Gastrocnemius medialis (tissue), 4 donors: Measurements from ENCODE around the gene MAP3K9. TPM values are rescaled to one million over a fixed set of nuclear protein-coding genes. Genes with fewer than 3 reads are reported as not detected.

ENCODE experiments used
- ATAC-seq, 2 donors: fragments of 150-250 bp; one replicate each; pipeline ENCODE4 v1.9.1; 2016
- DNase-seq, 2 donors: peaks; one replicate each; pipeline ENCODE4 v3.0.0-alpha.2; 2019
- H3K27ac ChIP-seq, 4 donors: fragments of 200-600 bp; sonication (generic); 1 replicate in 1 of 4; 2 replicates in 3 of 4; pipeline ENCODE4 v1.5.1; 2016 to 2018; ENCODE audit warnings: mild to moderate bottlenecking in 2 of 4, moderate library complexity in 1 of 4
- H3K27me3 ChIP-seq, 3 donors: fragments of 200-600 bp; sonication (generic) in 2 of 3; 1 replicate in 1 of 3; 2 replicates in 2 of 3; pipeline versions ENCODE4 v1.5.1 to v1.6.0; 2016 to 2019; ENCODE audit warnings: mild to moderate bottlenecking in 1 of 3, moderate library complexity in 1 of 3
- H3K36me3 ChIP-seq, 2 donors: fragments of 200-600 bp; sonication (generic) in 1 of 2; one replicate each; pipeline ENCODE4 v1.5.1; 2017 to 2018
- H3K4me1 ChIP-seq, 2 donors: fragments of 200-600 bp; sonication (generic) in 1 of 2; one replicate each; pipeline ENCODE4 v1.5.1; 2016 to 2017; ENCODE audit warnings: mild to moderate bottlenecking in 2 of 2
- H3K4me3 ChIP-seq, 4 donors: fragments of 200-600 bp; sonication (generic) in 3 of 4; 1 replicate in 1 of 4; 2 replicates in 3 of 4; pipeline ENCODE4 v1.5.1; 2016 to 2019; ENCODE audit warnings: mild to moderate bottlenecking in 2 of 4
- H3K9me3 ChIP-seq, 3 donors: fragments of 200-600 bp; sonication (generic) in 2 of 3; 1 replicate in 1 of 3; 2 replicates in 2 of 3; pipeline ENCODE4 v1.5.1; 2016 to 2019
- POLR2A ChIP-seq, 2 donors: fragments of 450-650 bp; IDR thresholded peaks; one replicate each; pipeline ENCODE4 v1.6.1; 2017; ENCODE audit warnings: antibody characterized with exemption in 2 of 2, mild to moderate bottlenecking in 2 of 2, moderate library complexity in 2 of 2
- in situ Hi-C, 4 donors: fragments of 200-750 bp; cut with MboI; loops; one replicate each; pipeline versions ENCODE4 v1.15.0 to v1.8.0; 2017; ENCODE audit warnings: low sequenced_read_pairs in 4 of 4
- intact Hi-C: fragments of 100-400 bp; cut with DNase I; formaldehyde crosslinking; loops from one replicate; pipeline ENCODE4 v1.15.1; 2023; ENCODE audit warnings: low total_unique reads
- total RNA-seq, 4 donors: library from RNA; depleted of rRNA; stranded (reverse); fragments of >200 nt; gene quantifications; one replicate each; pipeline versions ENCODE4 v1.1.0 to v1.2.3, GENCODE V29; 2016
- TF ChIP-seq, protein P1 (sequence below), 5 experiments: fragments of 450-650 bp in 3 of 5; fragments of 200-600 bp in 2 of 5; sonication (generic) in 2 of 5; IDR thresholded peaks in 4 of 5; conservative IDR thresholded peaks in 1 of 5; 1 replicate in 4 of 5; 2 replicates in 1 of 5; pipeline ENCODE4 v1.5.1; 2016 to 2019; ENCODE audit warnings: antibody characterized with exemption in 5 of 5, mild to moderate bottlenecking in 3 of 5, moderate library complexity in 3 of 5

Gene MAP3K9
- total RNA-seq, 4 donors from 2014 or later = 2.4 to 5.0 (median 2.5) TPM

DNA sequence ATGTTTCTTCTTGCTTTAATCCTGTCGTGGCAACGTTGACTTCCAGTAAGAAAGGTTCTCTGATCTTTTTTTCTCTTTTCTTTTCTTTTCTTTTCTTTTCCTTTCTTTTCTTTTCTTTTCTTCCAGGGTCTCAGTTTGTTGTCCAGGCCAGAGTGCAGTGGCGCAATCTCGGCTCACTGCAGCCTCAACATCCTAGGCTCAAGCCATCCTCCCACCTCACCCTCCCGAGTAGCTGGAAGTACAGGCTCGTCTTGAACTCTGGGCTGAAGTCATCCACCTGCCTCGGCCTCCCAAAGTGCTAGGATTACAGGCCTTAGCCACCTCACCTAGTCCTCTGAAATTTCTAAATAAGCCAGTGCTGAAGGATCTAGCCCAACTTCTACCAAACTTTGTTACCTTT lies 1.3 kb upstream of the MAP3K9 start:
- intact Hi-C loops = loop anchor here (5.0 kb wide), 1 partner anchor 148 kb away; no protein-coding TSS in a partner anchor
- Histone ChIP-seq H3K27ac (peak overlapping the region in 1 of 4 donors; percentile 78), H3K4me3 (no peak overlapping the region), H3K27me3 (peaks cover 0 to 3% (median 0%) of the 10 kb centered on the region in 3 donors), H3K9me3 (no peaks in the 10 kb centered on the region), H3K4me1 (peaks cover 6 to 10% of the 10 kb centered on the region in 2 donors), H3K36me3 (no peaks in the 10 kb centered on the region)
- in situ Hi-C loops = loop anchor here in 3 of 4 donors (10.0 to 25.0 kb wide), 4 partner anchors 152 to 206 kb away; partner anchors contain the start of gene MED6 (in 1 of the 3)
- no peak for ATAC-seq
- TF ChIP-seq, protein P1, sequence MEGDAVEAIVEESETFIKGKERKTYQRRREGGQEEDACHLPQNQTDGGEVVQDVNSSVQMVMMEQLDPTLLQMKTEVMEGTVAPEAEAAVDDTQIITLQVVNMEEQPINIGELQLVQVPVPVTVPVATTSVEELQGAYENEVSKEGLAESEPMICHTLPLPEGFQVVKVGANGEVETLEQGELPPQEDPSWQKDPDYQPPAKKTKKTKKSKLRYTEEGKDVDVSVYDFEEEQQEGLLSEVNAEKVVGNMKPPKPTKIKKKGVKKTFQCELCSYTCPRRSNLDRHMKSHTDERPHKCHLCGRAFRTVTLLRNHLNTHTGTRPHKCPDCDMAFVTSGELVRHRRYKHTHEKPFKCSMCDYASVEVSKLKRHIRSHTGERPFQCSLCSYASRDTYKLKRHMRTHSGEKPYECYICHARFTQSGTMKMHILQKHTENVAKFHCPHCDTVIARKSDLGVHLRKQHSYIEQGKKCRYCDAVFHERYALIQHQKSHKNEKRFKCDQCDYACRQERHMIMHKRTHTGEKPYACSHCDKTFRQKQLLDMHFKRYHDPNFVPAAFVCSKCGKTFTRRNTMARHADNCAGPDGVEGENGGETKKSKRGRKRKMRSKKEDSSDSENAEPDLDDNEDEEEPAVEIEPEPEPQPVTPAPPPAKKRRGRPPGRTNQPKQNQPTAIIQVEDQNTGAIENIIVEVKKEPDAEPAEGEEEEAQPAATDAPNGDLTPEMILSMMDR (IDR thresholded peaks at IDR 0.05 in 4 of 5, conservative IDR thresholded peaks at IDR 0.05 in 1 of 5) = no peak
- no peak for TF ChIP-seq POLR2A (IDR thresholded peaks at IDR 0.05)
- no peak for DNase-seq

DNA sequence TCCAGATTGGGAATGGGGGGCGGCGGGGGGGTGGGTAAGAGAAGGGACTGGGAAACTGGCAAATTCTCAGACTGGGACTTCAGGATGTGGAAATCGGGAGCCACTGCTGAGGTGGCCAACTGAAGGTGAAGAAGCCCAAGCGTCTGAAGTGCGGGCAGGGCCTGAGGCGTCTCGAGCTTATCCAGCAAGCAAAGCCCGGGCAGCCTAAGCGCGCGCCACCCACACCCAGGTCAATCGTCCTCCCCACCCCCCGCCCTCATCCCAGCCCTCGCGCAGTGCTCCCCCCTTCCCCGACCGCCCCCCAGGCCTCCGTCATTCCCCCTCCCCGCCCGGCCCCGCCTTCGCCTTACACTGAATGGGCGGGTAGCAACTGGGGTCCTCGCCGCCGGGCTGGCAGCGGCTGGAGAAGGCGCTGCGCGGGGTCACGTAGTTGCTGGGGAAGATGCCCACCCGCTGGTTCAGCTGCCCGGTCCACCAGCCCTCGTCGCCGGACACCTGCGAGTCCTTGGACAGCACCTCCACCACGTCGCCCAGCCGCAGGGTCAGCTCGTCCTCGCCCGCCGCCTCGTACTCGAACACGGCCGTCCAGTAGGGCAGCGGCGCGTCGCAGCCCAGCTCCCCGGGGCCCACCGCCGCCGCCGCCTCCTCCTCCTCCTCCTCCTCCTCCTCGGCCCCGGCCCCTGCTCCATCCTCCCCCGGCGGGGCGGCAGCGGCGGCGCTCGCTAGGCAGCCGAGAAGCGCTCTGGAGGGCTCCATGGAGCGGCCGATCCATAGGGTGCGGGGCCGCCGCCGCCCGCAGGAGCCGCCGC lies 693 bp downstream of the MAP3K9 start:
- ATAC-seq = peak; percentile 26 to 43
- Histone ChIP-seq H3K36me3 (no peaks in the 10 kb centered on the region), H3K4me1 (peaks cover 6 to 10% of the 10 kb centered on the region in 2 donors), H3K9me3 (no peaks in the 10 kb centered on the region), H3K27ac (peak overlapping the region; percentile 49 to 84 (median 80)), H3K4me3 (peak overlapping the region; percentile 62 to 85 (median 76)), H3K27me3 (peaks cover 0 to 7% (median 0%) of the 10 kb centered on the region in 3 donors)
- intact Hi-C loops (loop anchor here (1.0 to 5.0 kb wide), 3 partner anchors 9 to 166 kb away; partner anchors contain the start of gene TTC9), in situ Hi-C loops (loop anchor here in 1 of 4 donors (25.0 kb wide), 1 partner anchor 154 kb away; no protein-coding TSS in a partner anchor)
- no peak for TF ChIP-seq POLR2A (IDR thresholded peaks at IDR 0.05)
- TF ChIP-seq, protein P1 (IDR thresholded peaks at IDR 0.05 in 4 of 5, conservative IDR thresholded peaks at IDR 0.05 in 1 of 5) = no peak
- DNase-seq = peak in 1 of 2 donors; percentile 17

DNA sequence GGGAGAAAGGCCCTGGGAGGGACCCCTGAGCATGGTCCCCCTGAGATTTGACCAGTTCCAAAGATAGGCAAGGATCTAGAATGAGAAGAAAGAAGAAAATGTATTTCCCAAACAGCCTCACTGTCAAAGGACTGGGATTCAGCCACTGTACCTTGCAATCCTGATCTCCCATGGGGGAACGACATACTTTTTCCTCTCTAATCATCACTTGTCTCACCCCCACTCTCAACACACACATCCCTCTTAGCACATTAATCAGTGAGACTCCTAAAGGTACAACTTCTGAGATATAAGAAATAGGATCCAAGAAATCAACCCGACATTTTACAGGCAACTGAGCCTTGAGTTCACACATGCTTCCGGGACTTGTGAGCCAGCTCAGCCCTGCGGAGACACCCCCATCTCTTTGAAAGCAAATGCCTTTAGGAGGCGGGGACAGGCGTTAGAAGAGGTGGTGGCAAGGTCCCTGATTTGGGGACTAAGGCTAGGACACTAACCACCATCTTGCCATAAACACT lies 1.4 kb downstream of the MAP3K9 start:
- DNase-seq (no peak), ATAC-seq (no peak)
- H3K4me3 ChIP-seq = peak overlapping the region; percentile 62 to 85 (median 76)
- H3K27me3 ChIP-seq = peaks cover 0 to 7% (median 0%) of the 10 kb centered on the region in 3 donors
- no peaks in the 10 kb centered on the region for H3K9me3 ChIP-seq
- intact Hi-C loops = loop anchor here (2.0 to 5.0 kb wide), 2 partner anchors 15 to 166 kb away; partner anchors contain the start of gene TTC9
- no peak for TF ChIP-seq POLR2A (IDR thresholded peaks at IDR 0.05)
- TF ChIP-seq, protein P1 (IDR thresholded peaks at IDR 0.05 in 4 of 5, conservative IDR thresholded peaks at IDR 0.05 in 1 of 5) = no peak
- peak overlapping the region in 1 of 4 donors; percentile 49 for H3K27ac ChIP-seq
- peaks cover 6 to 10% of the 10 kb centered on the region in 2 donors for H3K4me1 ChIP-seq
- in situ Hi-C loops = loop anchor here in 1 of 4 donors (25.0 kb wide), 1 partner anchor 154 kb away; no protein-coding TSS in a partner anchor
- H3K36me3 ChIP-seq = no peaks in the 10 kb centered on the region

DNA sequence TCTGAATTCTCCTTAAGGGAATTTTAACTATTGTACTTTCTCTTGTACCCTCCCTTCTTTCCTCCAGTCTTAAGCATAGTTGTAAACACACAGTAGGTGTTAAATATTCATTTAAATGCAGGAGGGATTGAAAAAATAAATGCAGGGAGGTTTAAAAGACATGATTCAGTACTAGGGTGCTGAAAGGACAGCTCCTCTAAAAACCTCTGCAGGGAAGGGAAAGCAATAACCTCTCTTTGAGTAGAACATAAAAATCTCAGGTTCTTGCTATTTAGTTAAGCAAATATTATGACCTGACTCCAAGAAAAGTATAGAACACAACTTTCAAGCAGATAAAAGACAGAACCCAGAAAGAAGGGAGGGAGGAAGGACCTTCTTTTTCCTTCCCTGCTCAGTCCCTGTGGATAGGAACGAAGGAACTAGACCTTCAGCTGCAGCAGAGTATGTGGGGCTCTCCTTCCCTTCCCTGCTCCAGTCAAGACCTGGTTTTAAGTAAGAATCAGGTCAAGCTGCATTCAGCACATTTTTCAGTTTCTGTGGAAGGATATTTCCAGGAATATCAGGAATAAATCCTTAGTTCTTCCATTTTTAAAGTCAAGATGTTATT lies 4.7 kb downstream of the MAP3K9 start:
- Histone ChIP-seq H3K4me1 (peaks cover 6 to 10% of the 10 kb centered on the region in 2 donors), H3K4me3 (no peak overlapping the region), H3K27ac (no peak overlapping the region), H3K36me3 (peaks cover 0 to 8% of the 10 kb centered on the region in 2 donors), H3K9me3 (no peaks in the 10 kb centered on the region), H3K27me3 (peaks cover 0 to 7% (median 0%) of the 10 kb centered on the region in 3 donors)
- ATAC-seq (no peak), DNase-seq (no peak)
- intact Hi-C loops = loop anchor here (5.0 kb wide), 1 partner anchor 162 kb away; the partner anchor contains the start of gene TTC9
- in situ Hi-C loops = loop anchor here in 1 of 4 donors (25.0 kb wide), 1 partner anchor 158 kb away; no protein-coding TSS in a partner anchor
- no peak for TF ChIP-seq POLR2A (IDR thresholded peaks at IDR 0.05)
- TF ChIP-seq, protein P1 (IDR thresholded peaks at IDR 0.05 in 4 of 5, conservative IDR thresholded peaks at IDR 0.05 in 1 of 5) = no peak
